Suprapubic skin (tissue), 4 donors: Measurements from ENCODE around the gene GSTM4.

Experiments used
- POLR2A ChIP-seq, 2 donors: fragments of 450-650 bp; IDR thresholded peaks; one replicate each; pipeline ENCODE4 v1.6.1; 2017; ENCODE audit warnings: antibody characterized with exemption in 2 of 2, mild to moderate bottlenecking in 2 of 2, moderate library complexity in 2 of 2
- POLR2AphosphoS5 ChIP-seq, 3 donors: sonication (generic); formaldehyde crosslinking; IDR thresholded peaks; one replicate each; pipeline ENCODE4 v1.6.1; 2017; ENCODE audit warnings: antibody characterized with exemption in 3 of 3
- TF ChIP-seq, protein P1 (sequence below), 2 donors: fragments of 200-600 bp in 1 of 2; fragments of 450-650 bp in 1 of 2; sonication (generic) in 1 of 2; IDR thresholded peaks; one replicate each; pipeline ENCODE4 v1.5.1; 2016 to 2019; ENCODE audit warnings: antibody characterized with exemption in 2 of 2, mild to moderate bottlenecking in 1 of 2, moderate library complexity in 1 of 2

GRCh38 chr1:109661391-109661790 is 5.5 kb downstream of the GSTM4 start:
- TF ChIP-seq, protein P1, sequence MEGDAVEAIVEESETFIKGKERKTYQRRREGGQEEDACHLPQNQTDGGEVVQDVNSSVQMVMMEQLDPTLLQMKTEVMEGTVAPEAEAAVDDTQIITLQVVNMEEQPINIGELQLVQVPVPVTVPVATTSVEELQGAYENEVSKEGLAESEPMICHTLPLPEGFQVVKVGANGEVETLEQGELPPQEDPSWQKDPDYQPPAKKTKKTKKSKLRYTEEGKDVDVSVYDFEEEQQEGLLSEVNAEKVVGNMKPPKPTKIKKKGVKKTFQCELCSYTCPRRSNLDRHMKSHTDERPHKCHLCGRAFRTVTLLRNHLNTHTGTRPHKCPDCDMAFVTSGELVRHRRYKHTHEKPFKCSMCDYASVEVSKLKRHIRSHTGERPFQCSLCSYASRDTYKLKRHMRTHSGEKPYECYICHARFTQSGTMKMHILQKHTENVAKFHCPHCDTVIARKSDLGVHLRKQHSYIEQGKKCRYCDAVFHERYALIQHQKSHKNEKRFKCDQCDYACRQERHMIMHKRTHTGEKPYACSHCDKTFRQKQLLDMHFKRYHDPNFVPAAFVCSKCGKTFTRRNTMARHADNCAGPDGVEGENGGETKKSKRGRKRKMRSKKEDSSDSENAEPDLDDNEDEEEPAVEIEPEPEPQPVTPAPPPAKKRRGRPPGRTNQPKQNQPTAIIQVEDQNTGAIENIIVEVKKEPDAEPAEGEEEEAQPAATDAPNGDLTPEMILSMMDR (IDR thresholded peaks at IDR 0.05): no peak
- no peak for TF ChIP-seq POLR2AphosphoS5 (IDR thresholded peaks at IDR 0.05)
- TF ChIP-seq POLR2A (IDR thresholded peaks at IDR 0.05): no peak
